Measurements from ENCODE around the gene PRSS36.

- TF ChIP-seq MAFK (IDR thresholded peaks at IDR 0.05; ENCODE audit: low read depth, low read length) (no peak), CTCF (conservative IDR thresholded peaks at IDR 0.05; ENCODE audit: low read depth, low read length) (no peak), ELK1 (IDR thresholded peaks at IDR 0.05; ENCODE audit: borderline replicate concordance, low read depth, low read length) (no peak), POLR2A (IDR thresholded peaks at IDR 0.05; ENCODE audit: low read depth, low read length) (no peak), SMC3 (IDR thresholded peaks at IDR 0.05; ENCODE audit: low read depth, low read length) (no peak), RCOR1 (IDR thresholded peaks at IDR 0.05; ENCODE audit: insufficient replicate concordance, low read length) (peak; percentile 13), RFX5 (IDR thresholded peaks at IDR 0.05; ENCODE audit: low read depth, low read length) (no peak), FOS (IDR thresholded peaks at IDR 0.05; ENCODE audit: low read depth, low read length) (peak; percentile 21; the same call in 1 of the 2 replicates), RAD21 (IDR thresholded peaks at IDR 0.05; ENCODE audit: low read length) (no peak), CEBPB (IDR thresholded peaks at IDR 0.05; ENCODE audit: low read depth, low read length) (no peak), MXI1 (IDR thresholded peaks at IDR 0.05; ENCODE audit: borderline replicate concordance, low read depth, low read length) (no peak)
- TF ChIP-seq, protein P1, sequence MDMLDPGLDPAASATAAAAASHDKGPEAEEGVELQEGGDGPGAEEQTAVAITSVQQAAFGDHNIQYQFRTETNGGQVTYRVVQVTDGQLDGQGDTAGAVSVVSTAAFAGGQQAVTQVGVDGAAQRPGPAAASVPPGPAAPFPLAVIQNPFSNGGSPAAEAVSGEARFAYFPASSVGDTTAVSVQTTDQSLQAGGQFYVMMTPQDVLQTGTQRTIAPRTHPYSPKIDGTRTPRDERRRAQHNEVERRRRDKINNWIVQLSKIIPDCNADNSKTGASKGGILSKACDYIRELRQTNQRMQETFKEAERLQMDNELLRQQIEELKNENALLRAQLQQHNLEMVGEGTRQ (IDR thresholded peaks at IDR 0.05; ENCODE audit: low read depth, low read length), result peak; percentile 61; the same call in 1 of the 2 replicates
Observed at GRCh38 chr16:31138621-31139578, 11.0 kb downstream of the PRSS36 start.
